KMS-11 (cell line): ENCODE measurements around the gene MBNL1.

Source experiments
- H2AFZ ChIP-seq: fragments of 200-600 bp; sonication (generic); 2 replicates; pipeline ENCODE4 v1.6.1; 2016; ENCODE audit warnings: antibody characterized with exemption, mixed run types, low read depth
- H3K27ac ChIP-seq: fragments of 200-600 bp; sonication (generic); 2 replicates; pipeline ENCODE4 v1.6.1; 2016; ENCODE audit warnings: mild to moderate bottlenecking, mixed run types
- H3K27me3 ChIP-seq: fragments of 200-600 bp; sonication (generic); 2 replicates; pipeline ENCODE4 v1.6.1; 2017; ENCODE audit warnings: mild to moderate bottlenecking, low read depth, mixed run types, moderate library complexity; ENCODE audit not compliant: insufficient read depth
- H3K36me3 ChIP-seq: fragments of 200-600 bp; sonication (generic); 2 replicates; pipeline ENCODE4 v1.6.1; 2017; ENCODE audit warnings: mild to moderate bottlenecking, mixed run types; ENCODE audit not compliant: insufficient read depth
- H3K4me1 ChIP-seq: fragments of 200-600 bp; sonication (generic); 2 replicates; pipeline ENCODE4 v1.6.1; 2016; ENCODE audit warnings: mild to moderate bottlenecking, low read depth, mixed run types; ENCODE audit not compliant: poor library complexity, severe bottlenecking
- H3K4me2 ChIP-seq: fragments of 200-600 bp; sonication (generic); 2 replicates; pipeline ENCODE4 v1.7.0; 2016; ENCODE audit warnings: mild to moderate bottlenecking, mixed run types
- H3K4me3 ChIP-seq: fragments of 200-600 bp; sonication (generic); IDR thresholded peaks from 2 replicates; pipeline ENCODE4 v1.6.1; 2017; ENCODE audit warnings: low read depth, low read length, mixed read lengths; ENCODE audit not compliant: insufficient read depth
- H3K79me2 ChIP-seq: fragments of 200-600 bp; sonication (generic); 2 replicates; pipeline ENCODE4 v1.6.1; 2016; ENCODE audit warnings: low read depth, mixed run types; ENCODE audit not compliant: insufficient read depth
- H3K9ac ChIP-seq: fragments of 200-600 bp; sonication (generic); 2 replicates; pipeline ENCODE4 v1.6.1; 2016; ENCODE audit warnings: mild to moderate bottlenecking, mixed run types
- H4K20me1 ChIP-seq: fragments of 200-600 bp; sonication (generic); 2 replicates; pipeline ENCODE4 v1.6.1; 2016; ENCODE audit warnings: mild to moderate bottlenecking, mixed run types; ENCODE audit not compliant: insufficient read depth
- CTCF ChIP-seq: fragments of 200-600 bp; sonication (generic); conservative IDR thresholded peaks from 2 replicates; pipeline ENCODE4 v1.6.1; 2017; ENCODE audit warnings: low read depth, mild to moderate bottlenecking, antibody characterized with exemption, low read length, moderate library complexity, mixed read lengths

MBNL1 gene

GRCh38 chr3:152511904-152512303 is 243.2 kb downstream of the MBNL1 start:
- no peaks in the 10 kb centered on the region; the same call in 1 of the 2 replicates for H3K36me3 ChIP-seq
- TF ChIP-seq CTCF, result no peak
- no peaks in the 10 kb centered on the region for H4K20me1 ChIP-seq
- H2AFZ ChIP-seq, result no peak overlapping the region
- H3K4me2 ChIP-seq, result no peak overlapping the region
- H3K4me1 ChIP-seq, result no peaks in the 10 kb centered on the region
- no peaks in the 10 kb centered on the region for H3K27me3 ChIP-seq
- no peak overlapping the region for H3K27ac ChIP-seq
- no peak overlapping the region for H3K9ac ChIP-seq
- no peak overlapping the region for H3K4me3 ChIP-seq
- H3K79me2 ChIP-seq, result no peaks in the 10 kb centered on the region

- Histone ChIP-seq H3K36me3 (no peaks in the 10 kb centered on the region; the same call in 1 of the 2 replicates), H3K4me1 (no peaks in the 10 kb centered on the region), H3K9ac (no peak overlapping the region), H3K27ac (no peak overlapping the region), H2AFZ (no peak overlapping the region), H3K79me2 (no peaks in the 10 kb centered on the region), H4K20me1 (no peaks in the 10 kb centered on the region), H3K4me3 (no peak overlapping the region), H3K27me3 (no peaks in the 10 kb centered on the region), H3K4me2 (no peak overlapping the region)
- no peak for TF ChIP-seq CTCF
Measured at GRCh38 chr3:152513301-152513960, 244.7 kb downstream of the MBNL1 start.
